Sigmoid colon (tissue), 4 donors: ENCODE data around the gene CACNG1.

Source experiments
- CTCF ChIP-seq, 4 experiments: fragments of 450-650 bp in 3 of 4; fragments of 200-600 bp in 1 of 4; IDR thresholded peaks; one replicate each; pipeline ENCODE4 v1.5.1; 2016 to 2019; ENCODE audit warnings: antibody characterized with exemption in 4 of 4, mild to moderate bottlenecking in 3 of 4, moderate library complexity in 2 of 4
- EP300 ChIP-seq, 4 donors: sonication (generic); formaldehyde crosslinking; IDR thresholded peaks; one replicate each; pipeline ENCODE4 v1.6.1; 2017; ENCODE audit warnings: antibody characterized with exemption in 4 of 4
- POLR2A ChIP-seq, 2 donors: fragments of 450-650 bp; IDR thresholded peaks; one replicate each; pipeline ENCODE4 v1.6.1; 2016; ENCODE audit warnings: antibody characterized with exemption in 2 of 2, mild to moderate bottlenecking in 2 of 2, moderate library complexity in 2 of 2

- TF ChIP-seq CTCF (IDR thresholded peaks at IDR 0.05) (no peak), EP300 (IDR thresholded peaks at IDR 0.05) (no peak), POLR2A (IDR thresholded peaks at IDR 0.05) (no peak)
Measured at GRCh38 chr17:67044016-67044772, at the start of gene CACNG1.
